HS-27A (cell line): ENCODE results near the gene ASAH2B.
A peak's percentile ranks its signal among the peaks of the same experiment; 100 is the strongest.

Experiments
- DNase-seq: peaks from one replicate; pipeline ENCODE4 v3.0.0-alpha.2; 2012; ENCODE audit warnings: low read depth, missing footprints

The ASAH2B gene

DNA sequence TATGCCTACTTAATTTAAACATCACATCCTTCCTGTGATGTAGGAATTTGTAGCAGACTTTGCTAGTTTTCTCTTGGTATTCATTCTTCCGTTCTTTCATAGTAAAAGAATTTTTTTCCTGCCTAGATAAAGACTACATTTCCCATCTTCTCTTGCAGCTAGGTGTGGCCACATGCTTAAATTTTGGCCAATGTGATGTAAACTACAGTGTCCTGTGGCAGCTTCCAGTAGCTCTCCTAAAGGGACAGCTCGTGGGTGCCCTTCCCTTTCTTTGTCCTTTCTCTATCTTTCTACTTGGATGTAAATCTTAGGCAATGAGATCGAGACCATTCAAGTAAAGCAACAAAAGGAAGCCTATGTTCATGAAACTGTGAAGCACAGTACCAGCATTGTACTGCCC, 58.6 kb downstream of the ASAH2B start:
- no peak for DNase-seq

DNA sequence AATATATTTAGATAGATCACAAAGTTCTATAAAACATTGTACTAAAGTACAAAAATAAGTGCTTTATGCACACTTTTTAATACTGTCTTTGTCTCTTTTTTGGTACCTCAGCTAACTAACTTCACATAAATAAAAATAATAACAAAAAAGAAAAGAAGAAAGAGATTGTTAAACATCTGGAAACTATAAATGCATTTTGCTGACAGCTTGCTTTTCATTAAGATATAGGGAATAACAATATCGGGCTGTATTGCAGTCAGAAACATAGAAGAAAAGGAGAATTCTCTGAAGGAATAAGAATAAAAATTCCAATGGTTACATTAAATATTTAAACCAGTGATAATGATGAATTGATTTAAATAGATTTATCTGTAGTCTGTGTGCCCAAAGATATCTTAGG, 59.9 kb downstream of the ASAH2B start:
- DNase-seq = no peak

DNA sequence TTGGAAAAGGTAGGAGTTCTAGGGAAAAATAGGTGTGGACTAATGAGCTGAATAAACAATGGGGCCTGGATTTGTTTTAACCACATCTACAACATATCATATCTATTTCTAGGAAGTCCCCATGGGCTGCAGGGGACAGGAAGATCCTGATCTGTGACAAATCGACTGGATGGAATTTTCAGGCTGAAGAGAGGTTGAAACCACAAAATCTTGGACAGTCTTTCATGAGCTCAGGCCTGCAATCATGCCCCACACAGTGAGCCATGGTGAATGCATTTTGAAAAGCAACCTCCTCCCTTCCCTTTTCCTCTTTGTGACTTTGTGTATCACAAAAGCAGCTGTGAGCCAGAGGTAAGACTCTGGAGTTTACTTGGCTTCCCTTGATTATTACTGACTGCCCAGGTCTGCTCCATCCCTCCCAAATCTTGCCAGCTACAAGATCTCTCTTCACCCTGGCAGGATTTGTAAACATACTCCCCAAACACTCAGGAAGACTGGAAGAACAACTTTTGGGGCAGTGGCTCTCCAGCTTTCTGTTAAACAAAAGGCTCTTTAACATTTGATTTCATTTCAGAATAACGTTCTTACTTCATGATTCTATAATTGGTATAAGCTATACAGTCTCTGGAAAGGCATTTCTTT, 66.4 kb downstream of the ASAH2B start:
- no peak for DNase-seq

DNA sequence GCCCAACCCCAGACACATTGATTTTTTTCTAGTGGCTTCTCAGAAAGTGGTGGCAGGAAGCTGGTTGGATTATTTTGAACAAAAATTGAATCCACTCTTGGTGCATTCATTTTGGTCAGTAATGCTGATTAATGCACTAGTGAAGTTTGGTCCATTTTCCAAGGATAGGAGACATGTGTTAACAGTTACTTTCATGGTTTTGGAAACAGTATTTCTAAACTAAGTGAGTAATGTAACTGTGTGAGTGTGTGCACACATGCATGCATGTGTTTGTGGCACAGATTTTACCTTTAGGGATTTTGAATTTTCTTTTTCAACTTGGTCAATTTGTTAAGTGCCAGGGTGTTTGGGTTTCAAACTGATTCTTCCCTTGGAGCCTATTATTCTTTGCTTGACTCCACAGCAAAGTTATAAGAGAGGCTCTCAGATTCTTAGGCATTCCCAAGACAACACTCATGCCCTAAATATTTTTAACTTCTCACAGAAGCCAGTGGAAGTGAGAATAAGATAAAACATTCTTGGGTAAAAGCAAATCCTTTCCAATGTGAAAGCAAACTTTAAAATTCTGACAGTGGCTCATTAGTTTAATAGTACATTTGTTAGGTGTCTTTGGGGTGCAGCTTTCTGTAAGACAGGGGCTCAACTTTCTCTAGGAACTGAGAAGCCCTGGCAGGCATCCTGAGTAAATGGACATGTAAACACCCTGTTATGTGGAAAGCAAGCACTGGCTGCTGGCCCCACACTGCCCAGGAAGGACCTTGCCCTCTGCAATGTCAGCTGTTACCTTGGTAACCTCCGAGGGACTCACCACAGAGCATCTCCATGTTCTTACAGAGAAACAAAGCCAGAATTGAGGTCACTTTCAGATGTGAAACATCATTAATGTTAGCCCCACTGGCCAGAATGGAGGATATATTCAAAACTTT, 68.4 kb downstream of the ASAH2B start:
- peak; percentile 4 for DNase-seq
